Astrocyte (in vitro differentiated cells and primary cell): Measurements from ENCODE around the gene WDR45.

Experiments used
- EZH2 ChIP-seq: IDR thresholded peaks from 2 replicates; pipeline ENCODE4 v1.6.1; 2012; ENCODE audit warnings: mild to moderate bottlenecking, low read length, inconsistent platforms; ENCODE audit not compliant: insufficient read depth
- TF ChIP-seq, protein P1 (sequence below): IDR thresholded peaks from 2 replicates; pipeline ENCODE4 v1.5.1; 2011; ENCODE audit warnings: low read depth, mild to moderate bottlenecking, inconsistent platforms, low read length, moderate library complexity; ENCODE audit not compliant: insufficient read depth

DNA sequence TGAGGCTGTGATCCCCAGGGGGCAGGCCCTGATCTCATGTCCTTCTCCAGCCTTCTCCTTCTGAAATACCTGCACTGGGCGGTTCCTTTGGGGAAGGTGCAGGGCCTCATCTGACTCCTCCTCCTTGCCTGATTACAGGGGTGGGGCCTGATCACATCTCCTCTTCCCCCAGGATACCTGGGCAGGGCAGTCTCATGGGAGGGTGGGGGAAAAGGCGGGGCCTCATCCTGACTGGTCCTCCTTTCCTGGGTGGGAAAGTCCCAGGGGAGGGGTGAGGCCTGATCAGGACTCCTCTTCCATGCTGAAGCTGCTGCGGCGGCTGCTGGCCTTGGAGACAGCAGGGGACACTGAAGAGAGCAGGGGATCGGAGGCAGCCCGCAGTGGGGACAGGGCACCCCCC lies 49.8 kb downstream of the WDR45 start:
- no peak for TF ChIP-seq EZH2
- TF ChIP-seq, protein P1, sequence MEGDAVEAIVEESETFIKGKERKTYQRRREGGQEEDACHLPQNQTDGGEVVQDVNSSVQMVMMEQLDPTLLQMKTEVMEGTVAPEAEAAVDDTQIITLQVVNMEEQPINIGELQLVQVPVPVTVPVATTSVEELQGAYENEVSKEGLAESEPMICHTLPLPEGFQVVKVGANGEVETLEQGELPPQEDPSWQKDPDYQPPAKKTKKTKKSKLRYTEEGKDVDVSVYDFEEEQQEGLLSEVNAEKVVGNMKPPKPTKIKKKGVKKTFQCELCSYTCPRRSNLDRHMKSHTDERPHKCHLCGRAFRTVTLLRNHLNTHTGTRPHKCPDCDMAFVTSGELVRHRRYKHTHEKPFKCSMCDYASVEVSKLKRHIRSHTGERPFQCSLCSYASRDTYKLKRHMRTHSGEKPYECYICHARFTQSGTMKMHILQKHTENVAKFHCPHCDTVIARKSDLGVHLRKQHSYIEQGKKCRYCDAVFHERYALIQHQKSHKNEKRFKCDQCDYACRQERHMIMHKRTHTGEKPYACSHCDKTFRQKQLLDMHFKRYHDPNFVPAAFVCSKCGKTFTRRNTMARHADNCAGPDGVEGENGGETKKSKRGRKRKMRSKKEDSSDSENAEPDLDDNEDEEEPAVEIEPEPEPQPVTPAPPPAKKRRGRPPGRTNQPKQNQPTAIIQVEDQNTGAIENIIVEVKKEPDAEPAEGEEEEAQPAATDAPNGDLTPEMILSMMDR = no peak
